HG03520 (cell line): ENCODE data around the gene ERN1.

Source experiments
- ATAC-seq: cut with Tn5 transposase; IDR thresholded peaks from one replicate; pipeline ENCODE4 v1.9.1; 2021; ENCODE audit warnings: mild to moderate bottlenecking, moderate library complexity; ENCODE audit not compliant: unreplicated experiment

ERN1 gene

DNA sequence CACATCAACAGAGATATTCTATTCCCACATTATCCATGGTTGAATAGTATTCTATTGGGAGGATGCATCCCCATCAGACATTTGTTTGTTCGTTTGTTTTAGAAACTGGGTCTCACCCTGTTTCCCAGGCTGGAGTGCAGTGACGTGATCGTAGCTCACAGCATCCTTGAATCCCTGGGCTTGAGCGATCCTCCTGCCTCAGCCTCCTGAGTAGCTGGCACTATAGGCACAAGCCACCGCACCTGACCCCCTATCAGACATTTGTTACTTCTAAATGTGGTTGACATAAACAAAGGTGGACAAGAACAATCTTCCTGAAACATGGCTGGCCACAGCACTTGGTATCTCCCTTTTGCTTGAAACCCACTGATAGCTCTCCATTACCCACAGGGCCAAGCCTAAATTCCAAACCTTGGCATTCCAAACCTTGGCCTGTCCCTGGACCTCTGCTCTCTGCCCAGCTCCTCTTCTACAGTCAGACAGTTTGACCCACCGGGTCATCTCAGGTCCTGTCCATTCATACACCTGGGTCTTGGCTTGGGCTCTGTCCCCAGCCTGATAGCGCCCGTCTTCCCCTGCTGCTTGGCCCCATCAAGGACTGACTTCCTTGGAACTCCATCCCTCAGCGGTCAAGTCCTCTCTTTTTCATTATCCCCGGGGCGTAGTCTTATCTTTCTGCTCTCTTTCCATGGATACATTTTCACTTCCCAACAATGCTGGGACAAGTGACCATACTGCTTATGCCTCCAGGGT, 133.3 kb downstream of the ERN1 start:
- no peak for ATAC-seq

DNA sequence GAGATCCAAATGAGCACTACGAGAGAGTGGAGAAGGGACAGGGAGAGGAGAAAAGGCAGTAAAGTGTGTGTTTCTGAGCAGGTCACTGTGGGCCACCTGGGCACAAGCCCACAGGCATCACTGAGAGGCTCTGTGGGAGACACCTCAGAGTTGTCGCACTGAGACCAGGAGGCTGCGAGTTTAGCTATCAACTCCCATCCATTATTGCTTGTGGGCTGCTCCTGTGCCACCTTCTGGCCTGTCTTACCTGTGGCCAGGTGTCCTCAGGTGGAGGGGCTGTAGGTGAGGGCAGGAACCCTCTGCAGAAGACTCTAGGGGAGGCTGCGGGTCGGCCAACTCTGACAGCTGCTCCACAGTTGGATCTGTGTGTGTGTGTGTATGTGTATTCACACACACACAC, 134.3 kb downstream of the ERN1 start:
- ATAC-seq = no peak

DNA sequence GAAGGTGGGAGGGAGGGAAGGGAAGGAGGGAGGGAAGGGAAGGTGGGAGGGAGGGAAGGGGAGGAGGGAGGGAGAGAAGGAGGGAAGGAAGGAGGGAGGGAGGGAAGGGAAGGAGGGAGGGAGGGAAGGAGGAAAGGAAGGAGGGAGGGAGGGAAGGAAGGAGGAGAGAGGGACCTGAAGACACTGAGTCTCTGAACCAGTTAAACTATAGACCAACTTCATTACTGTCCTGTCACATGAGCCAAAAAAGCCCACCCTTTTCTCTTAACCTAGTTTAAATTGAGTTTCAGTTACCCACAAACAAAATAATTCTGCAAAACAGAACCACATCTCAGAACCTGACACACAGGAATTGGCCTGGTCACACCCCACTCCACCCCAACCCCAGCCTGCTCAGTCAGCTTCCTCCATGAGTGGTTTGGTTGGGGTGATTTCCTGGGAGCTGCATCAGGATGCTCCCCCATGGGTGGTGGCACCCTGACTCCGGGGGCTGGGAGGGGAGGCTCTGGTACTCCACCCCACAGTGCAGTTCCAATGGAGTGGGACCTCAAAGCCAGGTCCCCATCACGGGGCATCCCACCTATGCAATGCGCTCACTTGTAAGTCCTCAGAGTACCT, 136.5 kb downstream of the ERN1 start:
- no peak for ATAC-seq

DNA sequence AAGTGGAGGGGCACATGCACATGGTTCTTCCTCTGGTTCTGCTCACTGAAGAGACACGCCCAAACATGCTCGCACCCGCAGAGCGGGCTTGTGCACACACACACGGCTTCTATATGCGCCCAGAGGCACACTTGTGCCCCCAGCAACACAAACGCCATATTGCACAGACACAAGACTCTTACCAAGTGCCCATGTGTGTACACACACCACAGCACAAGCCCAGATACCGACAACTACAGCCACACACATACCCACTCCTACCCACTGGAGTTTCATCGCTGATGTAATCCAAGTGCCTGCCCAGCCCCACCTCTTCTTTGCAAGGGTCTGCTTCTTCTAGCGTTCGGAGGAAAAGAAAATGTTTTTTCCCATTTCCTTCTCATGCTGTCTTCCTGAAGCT, 138.3 kb downstream of the ERN1 start:
- ATAC-seq = no peak

DNA sequence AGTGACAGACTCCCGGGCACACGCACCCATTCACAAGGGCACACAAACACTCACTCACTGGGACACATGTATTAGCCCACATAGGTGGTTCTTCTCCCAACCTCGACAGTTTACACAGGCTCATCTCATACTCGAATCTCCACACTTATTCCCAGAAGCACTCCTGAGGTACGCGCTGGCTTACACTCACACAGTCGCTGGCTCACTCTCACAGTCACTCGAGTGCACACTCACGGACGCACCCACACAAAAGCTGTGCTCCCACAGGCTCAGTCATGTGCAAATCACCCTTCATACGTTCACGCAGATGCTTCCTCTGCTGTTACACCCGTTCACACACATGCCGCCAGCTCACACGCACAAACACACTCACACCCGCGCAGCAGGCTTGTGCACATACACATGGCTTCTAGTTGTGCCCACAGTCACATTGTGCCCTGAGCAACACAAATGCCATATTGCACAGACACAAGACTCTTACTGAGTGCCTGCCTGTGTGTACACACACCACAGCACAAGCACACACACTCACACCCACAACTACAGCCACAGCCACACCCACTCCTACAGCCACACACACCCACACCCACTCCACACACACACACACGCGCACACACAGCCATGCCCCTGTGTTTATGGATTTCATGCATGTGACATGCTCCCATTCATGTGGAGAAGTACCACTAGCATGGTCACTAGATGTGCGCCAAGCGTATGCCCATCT, 140.2 kb downstream of the ERN1 start:
- no peak for ATAC-seq
